GM19397 (cell line): ENCODE data around the gene LVRN.

Experiments
- ATAC-seq: cut with Tn5 transposase; IDR thresholded peaks from one replicate; pipeline ENCODE4 v1.9.1; 2021; ENCODE audit warnings: mild to moderate bottlenecking, moderate library complexity; ENCODE audit not compliant: unreplicated experiment

LVRN gene

GRCh38 chr5:116023619-116024018 is 61.3 kb downstream of the LVRN start:
- no peak for ATAC-seq

- no peak for ATAC-seq
Observed at GRCh38 chr5:116025866-116026265, 63.6 kb downstream of the LVRN start.

GRCh38 chr5:116032094-116032517 is 69.8 kb downstream of the LVRN start, which contains the start of gene ARL14EPL:
Gene ARL14EPL, plus strand, starts transcription at chr5:116032472. Its CDS starts 18,994 bp downstream, at chr5:116051466.
- no peak for ATAC-seq

- no peak for ATAC-seq
Observed at GRCh38 chr5:116032991-116033390, 70.7 kb downstream of the LVRN start.

GRCh38 chr5:116035123-116035522 is 72.8 kb downstream of the LVRN start:
- ATAC-seq = no peak

GRCh38 chr5:116037236-116037822 is 75.1 kb downstream of the LVRN start:
- ATAC-seq = no peak

- ATAC-seq = peak; percentile 87
Observed at GRCh38 chr5:116038817-116039216, 76.5 kb downstream of the LVRN start.

GRCh38 chr5:116042375-116042774 is 80.1 kb downstream of the LVRN start:
- no peak for ATAC-seq

GRCh38 chr5:116044073-116044472 is 81.8 kb downstream of the LVRN start:
- ATAC-seq = no peak

GRCh38 chr5:116045821-116046220 is 83.5 kb downstream of the LVRN start:
- ATAC-seq = no peak

GRCh38 chr5:116046261-116046660 is 84.0 kb downstream of the LVRN start:
- no peak for ATAC-seq

- ATAC-seq = no peak
Observed at GRCh38 chr5:116046823-116047222, 84.5 kb downstream of the LVRN start.

GRCh38 chr5:116058346-116058936 is 96.2 kb downstream of the LVRN start:
- ATAC-seq = no peak

- ATAC-seq = no peak
Observed at GRCh38 chr5:116062352-116062751, 100.1 kb downstream of the LVRN start.

- no peak for ATAC-seq
Observed at GRCh38 chr5:116063950-116064349, 101.7 kb downstream of the LVRN start.

- no peak for ATAC-seq
Observed at GRCh38 chr5:116068028-116068632, 105.9 kb downstream of the LVRN start.

GRCh38 chr5:116071211-116071610 is 108.9 kb downstream of the LVRN start:
- ATAC-seq = no peak

- no peak for ATAC-seq
Observed at GRCh38 chr5:116075191-116075831, 113.0 kb downstream of the LVRN start.

GRCh38 chr5:116076496-116076895 is 114.2 kb downstream of the LVRN start:
- ATAC-seq = peak; percentile 96
